AG10803 (cell line): ENCODE measurements around the gene GGNBP2.
A peak's percentile ranks its signal among the peaks of the same experiment; 100 is the strongest.

Experiments used
- DNase-seq: peaks from one replicate; pipeline ENCODE4 v3.0.0; 2010; ENCODE audit warnings: low read depth
- H3K4me3 ChIP-seq: 2 replicates; pipeline ENCODE4 v1.5.1; 2011; ENCODE audit warnings: mild to moderate bottlenecking, low read length, control low read depth
- CTCF ChIP-seq: conservative IDR thresholded peaks from 2 replicates; pipeline ENCODE4 v1.5.1; 2011; ENCODE audit warnings: mild to moderate bottlenecking, low read length, control low read depth, inconsistent platforms

GGNBP2 gene

DNA sequence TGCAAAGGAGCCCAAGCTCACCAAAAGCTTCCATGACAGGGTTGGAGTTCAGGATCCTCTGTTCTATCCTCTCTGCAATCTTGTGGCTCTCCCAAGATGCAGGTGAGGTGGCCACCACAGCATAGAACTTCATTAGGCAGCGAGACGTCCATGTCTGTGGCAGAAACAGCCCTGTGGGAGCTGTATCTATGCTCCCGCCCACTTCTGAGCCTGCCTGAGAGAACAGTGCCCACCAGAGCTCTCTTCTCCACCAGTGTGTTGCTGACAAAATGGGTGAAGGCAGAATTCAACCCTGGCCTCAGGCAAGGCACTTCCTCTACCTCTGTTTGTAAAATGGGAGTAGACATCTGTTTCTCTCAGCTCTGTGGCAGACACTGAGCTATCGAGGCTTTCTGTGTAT, 28.9 kb upstream of the GGNBP2 start:
- no peak overlapping the region for H3K4me3 ChIP-seq
- DNase-seq = no peak
- TF ChIP-seq CTCF = no peak

DNA sequence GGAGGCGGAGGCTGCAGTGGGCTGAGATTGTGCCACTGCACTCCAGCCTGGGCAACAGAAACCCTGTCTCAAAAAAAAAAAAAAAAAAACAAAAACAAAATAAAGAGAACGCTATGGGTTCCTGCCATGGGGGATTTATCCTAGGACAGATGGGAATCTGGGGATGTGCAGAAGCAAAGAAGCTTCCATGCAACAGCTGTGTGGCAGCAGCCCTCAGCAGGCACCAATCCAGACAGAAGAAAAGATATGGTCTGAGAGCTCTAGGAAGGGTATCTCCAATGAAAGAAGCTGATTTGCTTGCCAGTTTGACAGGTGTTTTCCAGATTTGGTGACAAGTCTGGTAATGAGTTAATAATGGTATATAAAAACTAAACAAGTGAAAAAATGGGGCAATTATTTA, 21.6 kb upstream of the GGNBP2 start:
- no peak overlapping the region for H3K4me3 ChIP-seq
- no peak for TF ChIP-seq CTCF
- no peak for DNase-seq

GRCh38 chr17:36524428-36524876, 20.3 kb upstream of the GGNBP2 start:
- DNase-seq = no peak
- no peak for TF ChIP-seq CTCF
- no peak overlapping the region for H3K4me3 ChIP-seq

DNA sequence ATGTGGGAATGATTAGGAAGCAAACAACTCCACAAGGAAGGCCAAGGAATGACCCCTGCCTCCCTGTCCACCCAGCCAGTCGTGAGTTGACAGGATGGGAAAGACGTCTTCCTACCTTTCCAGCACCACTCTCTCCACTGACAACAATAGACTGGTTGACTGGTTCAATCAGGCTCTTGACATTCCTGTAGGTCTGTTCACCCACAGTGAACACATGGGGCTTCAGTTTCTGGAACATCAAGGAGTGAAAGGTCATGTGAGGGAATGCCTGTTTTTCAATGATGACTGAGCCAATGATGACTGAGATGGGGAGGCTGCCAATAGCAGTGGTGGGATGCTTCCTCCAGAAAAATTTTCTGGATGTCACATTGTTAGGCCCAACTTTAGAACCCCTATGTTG, 19.6 kb upstream of the GGNBP2 start:
- no peak for TF ChIP-seq CTCF
- H3K4me3 ChIP-seq = no peak overlapping the region
- DNase-seq = no peak

- no peak for TF ChIP-seq CTCF
- DNase-seq = no peak
- no peak overlapping the region for H3K4me3 ChIP-seq
These were observed 18.8 kb upstream of the GGNBP2 start for GRCh38 chr17:36525888-36526287.

- no peak overlapping the region for H3K4me3 ChIP-seq
- DNase-seq = no peak
- TF ChIP-seq CTCF = no peak
These were observed 17.0 kb upstream of the GGNBP2 start for GRCh38 chr17:36527621-36528250.

GRCh38 chr17:36529121-36529520, 15.6 kb upstream of the GGNBP2 start:
- no peak for TF ChIP-seq CTCF
- H3K4me3 ChIP-seq = no peak overlapping the region
- peak; percentile 44 for DNase-seq
